ENCODE measurements around the gene PLEKHJ1. TPM values are rescaled to one million over a fixed set of nuclear protein-coding genes. Genes with fewer than 3 reads are reported as not detected.

The PLEKHJ1 gene
- total and polyA plus RNA-seq, 2 of the 13 experiments (the other 11 are each of a cell fraction or from before 2014, with no cell fraction given), result 70.5 to 130 TPM

DNA sequence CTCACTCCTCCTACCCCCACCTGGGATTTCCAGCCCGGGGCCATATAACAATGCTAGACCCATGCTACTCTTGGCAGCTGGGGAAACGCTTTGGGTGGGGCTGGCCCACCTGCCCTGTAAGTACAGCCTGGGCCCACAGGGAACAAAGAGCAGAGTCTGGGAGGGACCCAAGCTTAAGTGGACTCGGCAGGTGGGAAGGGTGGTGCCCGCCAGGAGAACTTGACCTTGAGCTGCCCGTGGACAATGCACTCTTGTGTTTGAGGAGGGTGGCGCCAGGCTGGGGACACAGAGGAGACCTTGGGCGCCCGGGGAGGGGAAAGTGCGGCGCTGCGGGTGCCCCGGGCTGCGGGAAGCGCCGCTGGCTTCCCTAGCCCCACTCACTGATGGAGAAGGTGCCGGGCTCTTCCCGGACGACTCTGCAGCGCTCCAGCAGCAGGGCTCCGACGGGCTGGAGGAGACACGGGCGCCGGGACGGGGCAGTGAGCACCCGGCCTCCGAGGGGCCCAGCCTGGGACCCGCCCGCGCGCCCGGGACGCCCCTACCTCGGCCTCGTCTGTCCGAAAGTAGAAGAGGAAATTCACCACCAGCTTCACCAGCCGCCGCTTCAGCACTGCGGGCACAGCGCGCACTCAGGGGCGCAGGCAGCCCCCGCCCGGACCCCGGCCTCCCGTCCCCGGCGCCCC lies 607 bp downstream of the PLEKHJ1 start (continued):
- TF ChIP-seq NONO (IDR thresholded peaks at IDR 0.05) (no peak), NONO (CRISPR knock-in tag; conservative IDR thresholded peaks at IDR 0.05) (peak; percentile 73), CENPT (CRISPR knock-in tag; IDR thresholded peaks at IDR 0.05; ENCODE audit: low read depth) (0 out of 2 replicates have a peak, but pooled peaks have one; percentile 47), ZNF570 (CRISPR knock-in tag; IDR thresholded peaks at IDR 0.05; ENCODE audit: borderline replicate concordance) (no peak), ZNF331 (CRISPR knock-in tag; IDR thresholded peaks at IDR 0.05) (no peak; the same call in 1 of the 2 replicates), ZMYM3 (CRISPR knock-in tag; IDR thresholded peaks at IDR 0.05) (peak; percentile 34; the same call in 1 of the 2 replicates), RAD51 (IDR thresholded peaks at IDR 0.05; ENCODE audit: borderline replicate concordance) (no peak), FIP1L1 (IDR thresholded peaks at IDR 0.05; ENCODE audit: borderline replicate concordance, insufficient read depth, low read depth, low read length) (no peak), ZNF788 (CRISPR knock-in tag; IDR thresholded peaks at IDR 0.05; ENCODE audit: borderline replicate concordance) (0 out of 2 replicates have a peak, but pooled peaks have one; percentile 22), CBX5 (CRISPR knock-in tag; IDR thresholded peaks at IDR 0.05; ENCODE audit: borderline replicate concordance) (peak; percentile 27; the same call in 1 of the 2 replicates), MIER3 (CRISPR knock-in tag; IDR thresholded peaks at IDR 0.05; ENCODE audit: borderline replicate concordance) (no peak), SP1 (IDR thresholded peaks at IDR 0.05) (no peak), SP1 (CRISPR knock-in tag; IDR thresholded peaks at IDR 0.05) (0 out of 2 replicates have a peak, but pooled peaks have one; percentile 21), KAT7 (CRISPR knock-in tag; IDR thresholded peaks at IDR 0.05; ENCODE audit: borderline replicate concordance) (peak; percentile 57; the same call in 1 of the 2 replicates), ZNF547 (CRISPR knock-in tag; IDR thresholded peaks at IDR 0.05) (no peak), REPIN1 (CRISPR knock-in tag; IDR thresholded peaks at IDR 0.05; ENCODE audit: borderline replicate concordance, low read depth) (peak; percentile 60; the same call in 1 of the 2 replicates), GATAD1 (CRISPR knock-in tag; IDR thresholded peaks at IDR 0.05) (no peak; the same call in 1 of the 2 replicates), ZEB1 (IDR thresholded peaks at IDR 0.05; ENCODE audit: insufficient replicate concordance, low read depth) (peak; percentile 85)
- TF ChIP-seq, protein P1, sequence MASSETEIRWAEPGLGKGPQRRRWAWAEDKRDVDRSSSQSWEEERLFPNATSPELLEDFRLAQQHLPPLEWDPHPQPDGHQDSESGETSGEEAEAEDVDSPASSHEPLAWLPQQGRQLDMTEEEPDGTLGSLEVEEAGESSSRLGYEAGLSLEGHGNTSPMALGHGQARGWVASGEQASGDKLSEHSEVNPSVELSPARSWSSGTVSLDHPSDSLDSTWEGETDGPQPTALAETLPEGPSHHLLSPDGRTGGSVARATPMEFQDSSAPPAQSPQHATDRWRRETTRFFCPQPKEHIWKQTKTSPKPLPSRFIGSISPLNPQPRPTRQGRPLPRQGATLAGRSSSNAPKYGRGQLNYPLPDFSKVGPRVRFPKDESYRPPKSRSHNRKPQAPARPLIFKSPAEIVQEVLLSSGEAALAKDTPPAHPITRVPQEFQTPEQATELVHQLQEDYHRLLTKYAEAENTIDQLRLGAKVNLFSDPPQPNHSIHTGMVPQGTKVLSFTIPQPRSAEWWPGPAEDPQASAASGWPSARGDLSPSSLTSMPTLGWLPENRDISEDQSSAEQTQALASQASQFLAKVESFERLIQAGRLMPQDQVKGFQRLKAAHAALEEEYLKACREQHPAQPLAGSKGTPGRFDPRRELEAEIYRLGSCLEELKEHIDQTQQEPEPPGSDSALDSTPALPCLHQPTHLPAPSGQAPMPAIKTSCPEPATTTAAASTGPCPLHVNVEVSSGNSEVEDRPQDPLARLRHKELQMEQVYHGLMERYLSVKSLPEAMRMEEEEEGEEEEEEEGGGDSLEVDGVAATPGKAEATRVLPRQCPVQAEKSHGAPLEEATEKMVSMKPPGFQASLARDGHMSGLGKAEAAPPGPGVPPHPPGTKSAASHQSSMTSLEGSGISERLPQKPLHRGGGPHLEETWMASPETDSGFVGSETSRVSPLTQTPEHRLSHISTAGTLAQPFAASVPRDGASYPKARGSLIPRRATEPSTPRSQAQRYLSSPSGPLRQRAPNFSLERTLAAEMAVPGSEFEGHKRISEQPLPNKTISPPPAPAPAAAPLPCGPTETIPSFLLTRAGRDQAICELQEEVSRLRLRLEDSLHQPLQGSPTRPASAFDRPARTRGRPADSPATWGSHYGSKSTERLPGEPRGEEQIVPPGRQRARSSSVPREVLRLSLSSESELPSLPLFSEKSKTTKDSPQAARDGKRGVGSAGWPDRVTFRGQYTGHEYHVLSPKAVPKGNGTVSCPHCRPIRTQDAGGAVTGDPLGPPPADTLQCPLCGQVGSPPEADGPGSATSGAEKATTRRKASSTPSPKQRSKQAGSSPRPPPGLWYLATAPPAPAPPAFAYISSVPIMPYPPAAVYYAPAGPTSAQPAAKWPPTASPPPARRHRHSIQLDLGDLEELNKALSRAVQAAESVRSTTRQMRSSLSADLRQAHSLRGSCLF (CRISPR knock-in tag; IDR thresholded peaks at IDR 0.05; ENCODE audit: borderline replicate concordance), result no peak
- TF ChIP-seq, protein P2, sequence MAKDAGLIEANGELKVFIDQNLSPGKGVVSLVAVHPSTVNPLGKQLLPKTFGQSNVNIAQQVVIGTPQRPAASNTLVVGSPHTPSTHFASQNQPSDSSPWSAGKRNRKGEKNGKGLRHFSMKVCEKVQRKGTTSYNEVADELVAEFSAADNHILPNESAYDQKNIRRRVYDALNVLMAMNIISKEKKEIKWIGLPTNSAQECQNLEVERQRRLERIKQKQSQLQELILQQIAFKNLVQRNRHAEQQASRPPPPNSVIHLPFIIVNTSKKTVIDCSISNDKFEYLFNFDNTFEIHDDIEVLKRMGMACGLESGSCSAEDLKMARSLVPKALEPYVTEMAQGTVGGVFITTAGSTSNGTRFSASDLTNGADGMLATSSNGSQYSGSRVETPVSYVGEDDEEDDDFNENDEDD (CRISPR knock-in tag; IDR thresholded peaks at IDR 0.05; ENCODE audit: borderline replicate concordance), result peak; percentile 61; the same call in 1 of the 2 replicates
- TF ChIP-seq, protein P3, sequence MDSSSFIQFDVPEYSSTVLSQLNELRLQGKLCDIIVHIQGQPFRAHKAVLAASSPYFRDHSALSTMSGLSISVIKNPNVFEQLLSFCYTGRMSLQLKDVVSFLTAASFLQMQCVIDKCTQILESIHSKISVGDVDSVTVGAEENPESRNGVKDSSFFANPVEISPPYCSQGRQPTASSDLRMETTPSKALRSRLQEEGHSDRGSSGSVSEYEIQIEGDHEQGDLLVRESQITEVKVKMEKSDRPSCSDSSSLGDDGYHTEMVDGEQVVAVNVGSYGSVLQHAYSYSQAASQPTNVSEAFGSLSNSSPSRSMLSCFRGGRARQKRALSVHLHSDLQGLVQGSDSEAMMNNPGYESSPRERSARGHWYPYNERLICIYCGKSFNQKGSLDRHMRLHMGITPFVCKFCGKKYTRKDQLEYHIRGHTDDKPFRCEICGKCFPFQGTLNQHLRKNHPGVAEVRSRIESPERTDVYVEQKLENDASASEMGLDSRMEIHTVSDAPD (CRISPR knock-in tag; IDR thresholded peaks at IDR 0.05), result peak; percentile 56; the same call in 1 of the 2 replicates
